ENCODE results near the gene SYNPR.

SYNPR gene

DNA sequence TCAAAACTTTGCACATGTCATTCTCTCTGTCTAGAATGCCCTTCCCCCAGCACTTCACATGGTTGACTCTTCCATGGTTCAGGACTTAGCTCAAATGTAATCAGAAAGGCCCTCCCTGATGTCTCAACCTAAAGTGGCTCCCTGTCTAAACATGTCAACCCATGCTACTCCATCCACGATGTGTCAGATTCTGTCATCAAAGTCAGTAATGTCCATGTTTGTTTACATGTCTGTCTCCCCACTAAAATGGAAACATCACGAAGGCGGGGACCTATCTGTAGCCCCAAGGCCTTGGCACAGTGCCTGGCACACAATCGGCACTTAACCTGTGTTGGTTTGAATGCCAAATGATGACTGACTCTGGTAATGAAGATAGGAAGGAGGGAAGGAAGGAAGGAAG lies 353.6 kb downstream of the SYNPR start:
- DNase-seq (ENCODE audit: low spot score): no peak

DNA sequence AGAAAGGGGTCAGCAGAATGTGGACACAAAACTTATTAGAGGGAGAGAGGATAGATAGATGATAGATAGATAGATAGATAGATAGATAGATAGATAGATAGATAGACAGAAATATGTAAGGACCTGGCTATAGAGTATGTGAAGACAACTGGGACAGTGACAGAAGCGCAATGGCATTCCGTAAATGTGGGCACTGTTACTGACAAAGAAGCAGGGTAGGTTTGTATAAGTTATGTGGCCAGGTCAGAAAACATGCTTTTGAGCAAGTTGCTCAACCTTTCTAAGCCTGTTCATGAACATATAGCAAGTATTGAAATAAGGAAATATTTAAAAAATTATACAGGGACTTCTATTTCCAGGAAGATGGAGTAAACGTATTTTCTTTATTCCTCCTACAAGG lies 357.1 kb downstream of the SYNPR start:
- DNase-seq (ENCODE audit: low spot score): no peak

DNA sequence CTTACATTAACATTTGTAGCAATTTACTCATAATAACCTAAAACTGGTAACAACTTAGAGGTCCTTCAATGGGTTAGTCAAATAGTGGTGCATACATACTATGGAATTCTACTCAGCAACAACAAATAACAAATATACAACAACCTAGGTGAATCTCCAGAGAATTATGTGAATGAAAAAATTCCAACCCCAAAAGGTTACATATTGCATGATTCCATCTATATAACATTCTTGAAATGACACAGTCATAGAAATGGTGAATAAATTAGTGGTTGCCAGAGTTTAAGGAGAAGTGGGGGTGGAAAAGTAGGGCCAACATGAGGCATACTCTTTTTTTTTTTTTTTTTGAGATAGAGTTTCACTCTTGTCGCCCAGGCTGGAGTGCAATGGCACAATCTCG lies 361.7 kb downstream of the SYNPR start:
- DNase-seq (ENCODE audit: low spot score): no peak

GRCh38 chr3:63642488-63642887 lies 364.4 kb downstream of the SYNPR start:
- no peak for DNase-seq (ENCODE audit: low spot score)

DNA sequence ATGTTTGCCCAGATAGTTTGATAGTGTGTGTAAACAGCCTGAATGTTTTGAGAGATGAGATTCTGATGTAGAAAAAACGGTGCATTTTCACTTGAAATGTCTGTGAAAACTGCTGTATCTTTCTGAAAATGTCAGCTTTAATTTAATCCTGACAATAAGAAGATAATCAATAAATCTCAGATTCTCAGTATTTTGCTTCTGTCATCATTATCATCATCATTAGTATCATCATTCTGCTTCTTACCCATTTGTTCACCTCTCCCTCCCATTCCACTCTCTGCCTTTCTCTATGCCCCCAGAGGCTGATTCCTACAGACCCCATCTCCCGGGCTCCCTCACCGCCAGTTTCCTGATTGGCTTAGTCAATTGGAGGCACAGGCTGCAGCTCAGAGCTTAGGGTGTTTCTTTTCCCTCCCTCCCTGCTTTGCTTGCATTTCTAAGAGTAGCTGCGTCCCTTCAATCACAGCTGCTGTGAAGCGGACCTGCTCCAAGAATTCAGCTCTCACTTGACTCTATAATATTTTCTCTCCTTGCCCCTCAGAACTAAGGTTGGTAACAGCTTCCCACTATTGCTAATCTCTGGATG lies 366.2 kb downstream of the SYNPR start:
- no peak for DNase-seq (ENCODE audit: low spot score)

GRCh38 chr3:63644928-63645781 lies 367.0 kb downstream of the SYNPR start:
- peak; percentile 15 for DNase-seq (ENCODE audit: low spot score)

DNA sequence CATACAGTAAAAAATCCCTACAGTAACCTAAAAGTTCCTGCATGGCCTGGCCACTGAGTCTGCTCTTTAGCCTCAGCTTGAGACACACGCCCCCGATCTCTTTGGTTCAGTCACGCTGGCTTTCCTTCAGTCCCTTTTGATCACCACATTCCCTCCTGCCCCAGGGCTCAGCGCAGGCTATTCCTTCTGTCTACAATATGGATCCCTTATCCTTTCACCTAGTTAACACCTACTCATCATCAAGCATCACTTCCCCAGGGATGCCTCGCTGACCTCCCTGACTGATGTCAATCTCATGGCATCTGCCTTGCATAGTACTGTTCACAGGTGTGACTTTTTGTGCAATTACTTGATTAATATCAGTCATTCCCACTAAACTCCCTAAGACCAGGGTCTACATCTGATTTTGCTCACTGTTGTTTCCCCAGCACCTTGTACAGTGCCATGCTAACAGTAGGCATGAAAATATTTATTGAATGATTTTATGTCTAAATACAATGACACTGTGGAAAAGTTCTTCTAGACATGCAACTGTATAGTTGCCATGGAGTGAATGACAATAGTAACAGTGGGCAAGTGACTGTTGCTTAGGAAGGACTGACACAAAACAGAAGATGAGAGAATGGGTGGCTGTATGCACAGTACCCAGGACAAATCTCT lies 374.1 kb downstream of the SYNPR start, which contains the start of gene SNTN:
TSS of gene SNTN (plus strand) at position 610 of the 660 bp plus-strand sequence. CDS start at position 623, 13 bp downstream.
- DNase-seq (ENCODE audit: low spot score): no peak

DNA sequence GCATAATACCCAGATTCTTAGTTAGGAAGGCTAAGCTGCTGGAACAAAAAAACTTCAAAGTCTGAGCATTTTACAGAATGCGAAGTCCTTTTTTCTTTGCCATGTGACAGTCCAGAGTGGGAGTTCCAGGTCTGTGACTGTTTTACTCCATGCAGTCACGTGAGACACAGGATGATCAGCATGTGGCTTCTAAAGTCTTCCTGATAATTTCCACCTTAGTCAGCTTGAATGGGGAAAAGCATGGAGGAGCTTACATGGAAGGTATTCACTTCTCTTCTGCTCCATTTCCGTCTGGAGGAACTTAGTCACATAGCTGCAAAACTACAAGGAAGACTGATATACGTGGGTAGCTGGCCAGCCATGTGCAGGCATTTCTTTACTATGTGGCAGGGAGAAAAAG lies 376.1 kb downstream of the SYNPR start:
- no peak for DNase-seq (ENCODE audit: low spot score)

- no peak for DNase-seq (ENCODE audit: low spot score)
Measured at GRCh38 chr3:63654931-63655330, 376.8 kb downstream of the SYNPR start.

DNA sequence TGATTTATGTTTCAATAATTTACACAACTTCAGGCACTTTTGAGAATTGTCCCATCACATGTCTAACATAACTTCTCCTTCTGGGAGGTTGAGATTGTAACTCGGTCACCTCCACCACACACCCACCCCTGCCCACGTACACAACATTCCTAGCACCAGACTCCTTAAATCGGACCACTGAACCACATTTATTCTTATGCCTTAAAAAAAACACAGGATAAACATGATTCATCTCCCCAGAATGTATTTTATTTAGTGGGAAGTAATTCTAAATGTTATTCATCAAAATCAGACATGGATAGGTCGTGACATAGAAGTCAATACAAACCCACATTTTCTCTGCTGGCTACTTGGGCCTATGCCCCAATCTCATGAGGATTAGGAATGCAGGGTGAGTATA lies 377.4 kb downstream of the SYNPR start:
- DNase-seq (ENCODE audit: low spot score): no peak

DNA sequence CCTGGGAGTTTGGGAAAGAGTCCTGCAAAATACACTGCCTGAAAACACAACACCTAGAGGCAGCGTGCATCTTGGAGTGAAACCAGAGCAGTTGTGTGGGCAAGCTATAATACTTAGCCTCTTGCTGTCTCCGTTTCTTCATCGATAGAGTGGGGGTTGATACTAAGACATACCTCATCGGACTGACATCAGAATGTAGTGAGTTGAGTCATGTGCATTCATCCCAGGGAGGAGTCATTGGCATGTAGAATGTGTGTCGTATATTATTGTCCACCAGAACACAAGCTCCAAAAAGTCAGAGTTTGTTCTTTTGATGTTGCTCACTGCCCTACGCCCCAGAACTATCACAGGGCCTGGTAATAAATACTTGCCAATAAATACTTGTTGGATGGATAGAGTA lies 378.7 kb downstream of the SYNPR start:
- DNase-seq (ENCODE audit: low spot score): no peak

DNA sequence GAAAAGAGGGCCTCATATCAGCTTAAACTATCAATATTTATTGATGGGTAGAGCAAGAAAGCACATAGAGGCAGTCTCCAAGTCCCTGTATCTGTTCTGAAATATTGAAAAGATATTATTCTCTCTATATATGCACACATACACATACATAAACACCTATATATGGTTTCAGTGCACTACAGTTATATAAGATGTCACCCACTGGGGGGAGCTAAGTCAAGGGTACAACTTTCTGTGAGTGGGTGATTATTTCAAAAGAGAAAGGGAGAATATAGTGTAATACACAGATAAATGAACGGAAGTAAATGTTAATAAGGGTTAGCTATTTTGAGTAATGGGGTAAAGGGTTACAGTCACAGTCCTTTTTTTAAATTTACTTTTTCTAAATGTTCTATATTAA lies 383.1 kb downstream of the SYNPR start:
- DNase-seq (ENCODE audit: low spot score): no peak

GRCh38 chr3:63662011-63662410 lies 383.9 kb downstream of the SYNPR start:
- no peak for DNase-seq (ENCODE audit: low spot score)

- no peak for DNase-seq (ENCODE audit: low spot score)
Measured at GRCh38 chr3:63662500-63662899, 384.4 kb downstream of the SYNPR start.
